GM21737 (cell line): ENCODE measurements around the gene MAGI1.

Experiments used
- ATAC-seq: cut with Tn5 transposase; IDR thresholded peaks from one replicate; pipeline ENCODE4 v1.9.1; 2021; ENCODE audit warnings: mild to moderate bottlenecking, moderate library complexity; ENCODE audit not compliant: unreplicated experiment

MAGI1 gene

DNA sequence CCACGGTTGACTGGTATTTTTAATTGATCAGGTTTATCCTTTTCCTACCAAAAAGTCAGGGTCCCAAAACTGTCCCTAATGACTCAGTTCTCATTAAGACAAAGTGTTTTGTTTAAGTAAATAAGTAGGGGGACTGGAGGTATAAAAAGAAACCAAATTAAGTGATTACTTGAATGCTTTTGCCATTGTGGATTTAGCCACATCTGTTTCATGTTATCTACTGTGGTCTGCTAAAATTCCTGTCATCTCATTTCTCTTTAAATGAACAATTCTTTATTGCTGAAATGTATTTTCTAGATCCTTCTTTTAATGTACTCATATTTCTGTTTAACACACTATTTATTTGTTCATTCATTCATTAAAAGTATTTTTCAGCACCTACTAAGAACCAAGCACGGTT, 725.1 kb downstream of the MAGI1 start:
- no peak for ATAC-seq

- no peak for ATAC-seq
These were observed 732.9 kb downstream of the MAGI1 start for GRCh38 chr3:65305836-65306235.
